ENCODE measurements around the gene CCNJL.
A peak's percentile ranks its signal among the peaks of the same experiment; 100 is the strongest.

Gene CCNJL

DNA sequence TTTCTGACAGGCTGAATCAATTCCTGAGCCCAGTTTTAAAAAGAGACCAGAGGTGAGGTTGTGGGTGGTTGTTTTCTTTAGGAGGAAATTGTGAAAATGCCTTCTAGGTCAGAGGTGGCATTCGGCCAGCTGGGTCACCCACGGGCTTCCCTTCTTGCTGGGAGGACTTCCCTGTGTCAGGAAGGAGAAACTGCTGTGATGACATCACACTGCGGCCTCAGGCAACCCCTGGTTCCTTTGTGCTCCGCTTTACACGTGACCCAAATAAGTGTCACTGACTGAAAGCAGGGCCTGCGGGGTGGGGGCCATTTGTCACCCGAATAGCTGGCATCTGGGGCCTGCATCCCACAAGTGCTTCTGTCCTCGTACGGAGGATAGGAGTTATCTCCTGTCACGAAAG lies 43.3 kb downstream of the CCNJL start:
- H3K36me3 ChIP-seq (ENCODE audit: control insufficient read depth in 2 of 2, insufficient read depth in 2 of 2, low read length in 2 of 2), result peaks cover 0 to 5% of the 10 kb centered on the region in 2 donors
- no peak overlapping the region for H3K4me3 ChIP-seq (ENCODE audit: low read length in 2 of 2)
- H3K27ac ChIP-seq (ENCODE audit: low read depth in 2 of 2, low read length in 2 of 2), result peak overlapping the region in 1 of 2 donors; percentile 43
- H3K27me3 ChIP-seq (ENCODE audit: control insufficient read depth in 2 of 2, insufficient read depth in 2 of 2, low read length in 2 of 2), result no peaks in the 10 kb centered on the region
- no peaks in the 10 kb centered on the region for H3K9me3 ChIP-seq (ENCODE audit: control insufficient read depth in 2 of 2, low read length in 2 of 2)
- peaks cover 43 to 48% of the 10 kb centered on the region in 2 donors for H3K4me1 ChIP-seq (ENCODE audit: control insufficient read depth in 2 of 2, insufficient read depth in 2 of 2, low read length in 2 of 2)
- H3K9ac ChIP-seq (ENCODE audit: low read depth in 1 of 2, low read length in 2 of 2), result no peak overlapping the region

DNA sequence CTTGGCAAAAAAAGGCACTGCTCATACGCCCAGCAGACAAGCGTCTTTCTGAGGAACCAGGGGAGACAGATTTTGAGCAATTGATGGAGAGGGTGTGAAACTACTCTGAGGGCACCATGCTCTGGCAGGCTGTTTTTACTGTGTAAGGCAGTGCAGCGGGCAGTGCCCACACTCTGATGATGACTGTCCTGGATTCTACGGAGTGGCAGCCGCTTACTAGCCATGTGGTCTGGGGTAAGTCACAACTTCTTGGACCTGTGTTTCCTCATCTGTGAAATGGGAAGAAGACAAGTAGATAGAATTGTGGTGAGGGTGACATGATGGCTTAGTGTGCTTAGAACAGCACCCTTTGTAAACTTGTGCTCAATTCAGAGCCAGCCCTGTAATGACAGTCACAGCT lies 44.2 kb downstream of the CCNJL start:
- H3K9me3 ChIP-seq (ENCODE audit: control insufficient read depth in 2 of 2, low read length in 2 of 2), result no peaks in the 10 kb centered on the region
- H3K27me3 ChIP-seq (ENCODE audit: control insufficient read depth in 2 of 2, insufficient read depth in 2 of 2, low read length in 2 of 2), result no peaks in the 10 kb centered on the region
- H3K9ac ChIP-seq (ENCODE audit: low read depth in 1 of 2, low read length in 2 of 2), result no peak overlapping the region
- no peak overlapping the region for H3K4me3 ChIP-seq (ENCODE audit: low read length in 2 of 2)
- H3K27ac ChIP-seq (ENCODE audit: low read depth in 2 of 2, low read length in 2 of 2), result no peak overlapping the region
- peaks cover 0 to 5% of the 10 kb centered on the region in 2 donors for H3K36me3 ChIP-seq (ENCODE audit: control insufficient read depth in 2 of 2, insufficient read depth in 2 of 2, low read length in 2 of 2)
- peaks cover 40 to 45% of the 10 kb centered on the region in 2 donors for H3K4me1 ChIP-seq (ENCODE audit: control insufficient read depth in 2 of 2, insufficient read depth in 2 of 2, low read length in 2 of 2)

DNA sequence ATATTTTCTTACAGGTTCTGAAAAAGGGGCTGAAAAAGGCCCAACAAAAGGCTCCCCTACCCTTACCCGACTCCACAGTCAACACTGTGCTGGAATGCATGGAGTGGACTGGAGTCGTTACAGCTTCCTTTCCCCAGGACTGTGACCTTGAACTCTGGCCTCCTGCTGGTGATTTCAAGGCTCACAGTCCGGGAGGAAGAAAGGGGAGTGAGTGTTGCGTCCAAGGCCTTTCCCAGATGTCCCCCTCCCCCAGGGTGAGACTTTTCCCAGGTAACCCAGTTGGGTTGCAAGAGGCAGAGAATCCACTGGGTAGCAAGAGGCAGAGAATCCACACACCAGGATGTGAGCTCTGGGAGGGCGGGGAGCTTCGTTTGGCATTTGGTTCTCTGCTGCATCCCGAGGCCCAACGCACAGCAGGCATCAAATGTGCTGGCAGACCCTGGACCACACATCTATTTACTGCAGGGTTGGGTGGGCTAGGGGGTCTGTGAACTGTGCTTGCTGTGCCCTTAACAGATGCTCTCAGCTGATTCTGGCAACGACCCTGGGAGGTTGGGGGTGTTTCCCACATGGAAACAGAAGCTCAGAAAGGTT lies 45.5 kb downstream of the CCNJL start:
- Histone ChIP-seq H3K36me3 (ENCODE audit: control insufficient read depth in 2 of 2, insufficient read depth in 2 of 2, low read length in 2 of 2) (peaks cover 0 to 5% of the 10 kb centered on the region in 2 donors), H3K4me3 (ENCODE audit: low read length in 2 of 2) (no peak overlapping the region), H3K9ac (ENCODE audit: low read depth in 1 of 2, low read length in 2 of 2) (no peak overlapping the region), H3K27ac (ENCODE audit: low read depth in 2 of 2, low read length in 2 of 2) (peak overlapping the region; percentile 28 to 38), H3K4me1 (ENCODE audit: control insufficient read depth in 2 of 2, insufficient read depth in 2 of 2, low read length in 2 of 2) (peaks cover 40 to 45% of the 10 kb centered on the region in 2 donors), H3K27me3 (ENCODE audit: control insufficient read depth in 2 of 2, insufficient read depth in 2 of 2, low read length in 2 of 2) (no peaks in the 10 kb centered on the region), H3K9me3 (ENCODE audit: control insufficient read depth in 2 of 2, low read length in 2 of 2) (no peaks in the 10 kb centered on the region)

DNA sequence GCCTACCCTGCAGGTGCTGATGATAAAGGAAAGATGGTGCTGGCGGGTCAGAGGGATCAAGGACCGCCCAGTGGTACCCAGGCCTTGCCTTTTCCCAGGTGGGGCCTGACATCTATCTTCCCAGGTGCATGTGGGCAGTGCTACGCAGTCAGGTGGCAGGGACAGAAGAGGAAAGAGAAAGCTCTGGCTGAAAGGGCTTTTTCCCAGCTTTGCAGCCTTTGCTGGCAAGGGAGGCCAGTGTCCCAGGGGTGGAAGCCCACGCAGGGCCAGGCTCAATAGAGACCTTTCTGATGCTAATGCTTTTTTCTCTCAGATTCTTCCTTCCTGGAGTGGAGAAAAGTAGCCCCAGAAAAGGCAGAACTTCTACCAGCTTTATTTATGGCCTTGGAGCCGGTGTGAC lies 46.3 kb downstream of the CCNJL start:
- Histone ChIP-seq H3K9ac (ENCODE audit: low read depth in 1 of 2, low read length in 2 of 2) (no peak overlapping the region), H3K36me3 (ENCODE audit: control insufficient read depth in 2 of 2, insufficient read depth in 2 of 2, low read length in 2 of 2) (peaks cover 0 to 5% of the 10 kb centered on the region in 2 donors), H3K4me1 (ENCODE audit: control insufficient read depth in 2 of 2, insufficient read depth in 2 of 2, low read length in 2 of 2) (peaks cover 40 to 45% of the 10 kb centered on the region in 2 donors), H3K9me3 (ENCODE audit: control insufficient read depth in 2 of 2, low read length in 2 of 2) (no peaks in the 10 kb centered on the region), H3K27me3 (ENCODE audit: control insufficient read depth in 2 of 2, insufficient read depth in 2 of 2, low read length in 2 of 2) (no peaks in the 10 kb centered on the region), H3K27ac (ENCODE audit: low read depth in 2 of 2, low read length in 2 of 2) (no peak overlapping the region), H3K4me3 (ENCODE audit: low read length in 2 of 2) (no peak overlapping the region)

DNA sequence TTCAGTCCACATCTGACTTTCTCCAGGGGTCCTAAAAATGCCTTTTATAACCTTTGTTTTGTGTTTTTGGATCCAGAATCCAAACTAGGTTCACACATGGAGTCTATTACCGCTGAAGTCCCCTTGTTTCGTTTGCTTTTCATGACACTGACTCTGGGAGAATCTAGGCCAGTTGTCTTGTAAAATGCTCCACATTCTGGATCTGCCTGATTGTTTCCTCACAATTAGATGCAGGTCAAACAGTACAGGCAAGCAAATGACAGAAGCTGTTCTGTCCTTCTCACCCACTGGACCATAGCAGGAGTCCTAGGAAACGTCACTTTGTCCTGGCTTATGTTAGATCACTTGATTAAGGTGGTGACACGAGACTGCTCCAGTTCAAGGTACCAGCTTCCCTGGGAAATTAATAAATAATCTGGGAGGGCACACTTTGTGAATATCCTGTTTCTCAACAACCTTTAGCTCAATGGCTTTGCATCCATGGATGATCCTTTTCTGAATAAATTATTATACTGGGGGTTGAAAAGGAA lies 49.0 kb downstream of the CCNJL start:
- Histone ChIP-seq H3K4me1 (ENCODE audit: control insufficient read depth in 2 of 2, insufficient read depth in 2 of 2, low read length in 2 of 2) (peaks cover 32 to 36% of the 10 kb centered on the region in 2 donors), H3K36me3 (ENCODE audit: control insufficient read depth in 2 of 2, insufficient read depth in 2 of 2, low read length in 2 of 2) (no peaks in the 10 kb centered on the region), H3K4me3 (ENCODE audit: low read length in 2 of 2) (no peak overlapping the region), H3K27ac (ENCODE audit: low read depth in 2 of 2, low read length in 2 of 2) (no peak overlapping the region), H3K9ac (ENCODE audit: low read depth in 1 of 2, low read length in 2 of 2) (no peak overlapping the region), H3K9me3 (ENCODE audit: control insufficient read depth in 2 of 2, low read length in 2 of 2) (no peaks in the 10 kb centered on the region), H3K27me3 (ENCODE audit: control insufficient read depth in 2 of 2, insufficient read depth in 2 of 2, low read length in 2 of 2) (no peaks in the 10 kb centered on the region)

DNA sequence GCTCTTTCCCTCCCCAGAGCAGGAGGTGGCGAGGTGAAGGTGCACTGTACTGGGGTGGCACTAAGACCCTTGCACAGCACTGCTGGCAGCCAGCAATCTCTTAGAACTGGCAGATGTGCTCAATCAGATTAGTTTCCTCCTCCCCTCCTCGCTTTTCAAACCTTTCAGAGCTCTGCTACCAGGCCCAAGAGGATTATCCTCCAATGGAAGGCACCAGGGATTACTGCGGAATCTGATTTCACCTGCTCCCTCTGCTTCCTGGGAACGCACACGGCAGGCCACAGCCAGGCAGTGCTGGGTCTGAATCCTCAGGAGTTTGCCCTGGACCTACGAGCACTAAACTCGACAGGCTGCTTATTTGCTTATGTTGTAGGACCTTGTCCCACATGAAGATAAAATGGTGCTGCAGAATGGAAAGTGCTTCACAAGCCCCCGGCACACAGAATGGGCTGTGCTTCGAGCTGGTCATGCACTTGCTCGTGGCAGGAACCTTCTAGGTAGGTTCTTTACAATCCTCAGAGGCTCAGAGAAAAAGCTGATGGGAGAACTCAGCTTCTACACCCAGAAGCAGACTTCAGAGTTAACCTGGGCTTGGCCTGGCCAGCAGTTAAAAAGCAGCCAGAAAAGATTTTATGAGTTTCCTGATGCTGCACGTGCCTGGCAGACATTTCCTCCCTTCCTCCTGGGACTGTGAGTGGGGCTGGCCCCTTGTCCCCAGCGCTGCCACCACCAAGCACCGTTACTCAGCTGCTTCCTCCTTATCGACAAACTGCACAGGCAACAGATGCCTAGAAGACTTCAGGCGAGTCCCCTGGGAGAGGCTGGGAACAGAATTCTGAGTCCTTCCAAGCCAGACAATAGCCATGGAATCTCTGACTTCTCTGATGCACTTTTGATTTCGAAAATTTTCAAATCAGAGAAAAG lies 50.0 kb downstream of the CCNJL start:
- H3K4me3 ChIP-seq (ENCODE audit: low read length in 2 of 2), result peak overlapping the region in 1 of 2 donors; percentile 26
- no peaks in the 10 kb centered on the region for H3K27me3 ChIP-seq (ENCODE audit: control insufficient read depth in 2 of 2, insufficient read depth in 2 of 2, low read length in 2 of 2)
- H3K9me3 ChIP-seq (ENCODE audit: control insufficient read depth in 2 of 2, low read length in 2 of 2), result no peaks in the 10 kb centered on the region
- peak overlapping the region; percentile 24 to 41 for H3K9ac ChIP-seq (ENCODE audit: low read depth in 1 of 2, low read length in 2 of 2)
- H3K4me1 ChIP-seq (ENCODE audit: control insufficient read depth in 2 of 2, insufficient read depth in 2 of 2, low read length in 2 of 2), result peaks cover 31 to 36% of the 10 kb centered on the region in 2 donors
- peak overlapping the region; percentile 73 to 85 for H3K27ac ChIP-seq (ENCODE audit: low read depth in 2 of 2, low read length in 2 of 2)
- no peaks in the 10 kb centered on the region for H3K36me3 ChIP-seq (ENCODE audit: control insufficient read depth in 2 of 2, insufficient read depth in 2 of 2, low read length in 2 of 2)

- H3K4me1 ChIP-seq (ENCODE audit: control insufficient read depth in 2 of 2, insufficient read depth in 2 of 2, low read length in 2 of 2), result peaks cover 29% of the 10 kb centered on the region in 2 donors
- H3K36me3 ChIP-seq (ENCODE audit: control insufficient read depth in 2 of 2, insufficient read depth in 2 of 2, low read length in 2 of 2), result peaks cover 0 to 2% of the 10 kb centered on the region in 2 donors
- H3K9ac ChIP-seq (ENCODE audit: low read depth in 1 of 2, low read length in 2 of 2), result peak overlapping the region; percentile 8 to 26
- H3K27ac ChIP-seq (ENCODE audit: low read depth in 2 of 2, low read length in 2 of 2), result peak overlapping the region; percentile 73 to 85
- peak overlapping the region; percentile 10 to 42 for H3K4me3 ChIP-seq (ENCODE audit: low read length in 2 of 2)
- H3K27me3 ChIP-seq (ENCODE audit: control insufficient read depth in 2 of 2, insufficient read depth in 2 of 2, low read length in 2 of 2), result no peaks in the 10 kb centered on the region
- no peaks in the 10 kb centered on the region for H3K9me3 ChIP-seq (ENCODE audit: control insufficient read depth in 2 of 2, low read length in 2 of 2)
These were observed 51.2 kb downstream of the CCNJL start for GRCh38 chr5:160260881-160261815.

DNA sequence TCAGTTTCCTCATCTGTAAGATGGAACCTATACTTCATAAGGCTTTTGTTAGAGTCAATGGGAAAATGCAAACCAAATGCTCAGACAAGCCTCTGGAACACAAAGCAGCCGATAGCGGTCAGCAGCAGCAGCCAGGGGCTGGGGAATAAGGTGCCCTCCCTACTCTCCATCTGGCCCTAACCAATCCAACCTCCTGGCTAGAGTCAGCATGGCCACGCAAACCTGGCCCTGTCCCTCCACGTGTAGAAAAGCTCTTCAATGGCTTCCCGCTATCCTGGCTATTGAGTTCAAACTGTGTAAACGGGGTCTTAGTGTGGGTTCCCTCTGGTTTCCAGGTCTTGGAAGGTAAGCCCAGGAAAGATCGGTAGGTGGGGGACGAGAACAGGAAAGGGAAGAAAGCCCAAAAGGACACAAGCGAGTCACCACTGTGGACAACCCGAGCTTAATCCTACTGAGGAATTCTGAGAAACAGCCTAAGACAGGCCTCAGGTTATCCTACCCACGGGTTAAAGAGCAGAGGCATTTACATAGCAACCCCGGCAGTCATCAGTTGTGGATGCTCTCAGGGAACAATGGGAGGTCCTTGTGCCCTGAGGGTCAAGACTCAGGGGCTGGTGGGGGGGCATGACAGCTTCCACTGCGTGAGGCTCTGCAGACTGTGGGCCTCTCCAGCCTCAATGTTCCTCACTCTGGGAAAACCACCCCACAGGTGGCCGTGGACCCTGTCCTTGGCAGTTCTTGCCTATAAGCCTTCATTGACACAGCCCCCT lies 52.2 kb downstream of the CCNJL start:
- Histone ChIP-seq H3K36me3 (ENCODE audit: control insufficient read depth in 2 of 2, insufficient read depth in 2 of 2, low read length in 2 of 2) (peaks cover 0 to 6% of the 10 kb centered on the region in 2 donors), H3K4me3 (ENCODE audit: low read length in 2 of 2) (no peak overlapping the region), H3K9ac (ENCODE audit: low read depth in 1 of 2, low read length in 2 of 2) (peak overlapping the region in 1 of 2 donors; percentile 26), H3K9me3 (ENCODE audit: control insufficient read depth in 2 of 2, low read length in 2 of 2) (no peaks in the 10 kb centered on the region), H3K4me1 (ENCODE audit: control insufficient read depth in 2 of 2, insufficient read depth in 2 of 2, low read length in 2 of 2) (peaks cover 28 to 29% of the 10 kb centered on the region in 2 donors), H3K27ac (ENCODE audit: low read depth in 2 of 2, low read length in 2 of 2) (peak overlapping the region; percentile 73 to 85), H3K27me3 (ENCODE audit: control insufficient read depth in 2 of 2, insufficient read depth in 2 of 2, low read length in 2 of 2) (no peaks in the 10 kb centered on the region)

DNA sequence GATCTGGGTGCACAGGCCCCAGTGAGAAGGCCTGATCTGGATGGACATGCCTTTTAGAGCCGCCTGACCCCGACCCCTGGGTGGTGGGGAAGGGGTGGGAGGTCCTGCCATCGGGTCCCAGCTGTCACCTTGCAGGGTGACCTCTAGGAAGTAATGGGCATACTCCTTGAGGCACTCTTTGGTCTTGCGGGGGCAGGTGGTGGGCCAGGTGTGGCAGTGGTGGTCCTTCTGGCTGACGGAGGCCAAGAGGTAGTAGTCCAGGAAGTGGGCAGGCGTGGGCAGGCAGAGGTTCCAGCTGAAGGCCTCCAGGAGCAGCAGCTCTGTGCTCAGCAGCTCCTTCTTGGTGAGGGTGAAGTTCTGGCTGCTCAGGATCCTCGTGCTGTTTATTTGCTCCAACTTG lies 53.0 kb downstream of the CCNJL start:
- no peaks in the 10 kb centered on the region for H3K9me3 ChIP-seq (ENCODE audit: control insufficient read depth in 2 of 2, low read length in 2 of 2)
- H3K4me3 ChIP-seq (ENCODE audit: low read length in 2 of 2), result no peak overlapping the region
- H3K36me3 ChIP-seq (ENCODE audit: control insufficient read depth in 2 of 2, insufficient read depth in 2 of 2, low read length in 2 of 2), result peaks cover 0 to 8% of the 10 kb centered on the region in 2 donors
- no peak overlapping the region for H3K27ac ChIP-seq (ENCODE audit: low read depth in 2 of 2, low read length in 2 of 2)
- H3K4me1 ChIP-seq (ENCODE audit: control insufficient read depth in 2 of 2, insufficient read depth in 2 of 2, low read length in 2 of 2), result peaks cover 28 to 29% of the 10 kb centered on the region in 2 donors
- no peak overlapping the region for H3K9ac ChIP-seq (ENCODE audit: low read depth in 1 of 2, low read length in 2 of 2)
- H3K27me3 ChIP-seq (ENCODE audit: control insufficient read depth in 2 of 2, insufficient read depth in 2 of 2, low read length in 2 of 2), result no peaks in the 10 kb centered on the region

All from mucosa of rectum (tissue), 2 donors.